ENCODE data around the gene ZNF423.
"Not testable (repeated sequence)": the region's sequence is repeated elsewhere in the genome, so short reads cannot be mapped to it uniquely, and the experiment has no call there.

The ZNF423 gene

DNA sequence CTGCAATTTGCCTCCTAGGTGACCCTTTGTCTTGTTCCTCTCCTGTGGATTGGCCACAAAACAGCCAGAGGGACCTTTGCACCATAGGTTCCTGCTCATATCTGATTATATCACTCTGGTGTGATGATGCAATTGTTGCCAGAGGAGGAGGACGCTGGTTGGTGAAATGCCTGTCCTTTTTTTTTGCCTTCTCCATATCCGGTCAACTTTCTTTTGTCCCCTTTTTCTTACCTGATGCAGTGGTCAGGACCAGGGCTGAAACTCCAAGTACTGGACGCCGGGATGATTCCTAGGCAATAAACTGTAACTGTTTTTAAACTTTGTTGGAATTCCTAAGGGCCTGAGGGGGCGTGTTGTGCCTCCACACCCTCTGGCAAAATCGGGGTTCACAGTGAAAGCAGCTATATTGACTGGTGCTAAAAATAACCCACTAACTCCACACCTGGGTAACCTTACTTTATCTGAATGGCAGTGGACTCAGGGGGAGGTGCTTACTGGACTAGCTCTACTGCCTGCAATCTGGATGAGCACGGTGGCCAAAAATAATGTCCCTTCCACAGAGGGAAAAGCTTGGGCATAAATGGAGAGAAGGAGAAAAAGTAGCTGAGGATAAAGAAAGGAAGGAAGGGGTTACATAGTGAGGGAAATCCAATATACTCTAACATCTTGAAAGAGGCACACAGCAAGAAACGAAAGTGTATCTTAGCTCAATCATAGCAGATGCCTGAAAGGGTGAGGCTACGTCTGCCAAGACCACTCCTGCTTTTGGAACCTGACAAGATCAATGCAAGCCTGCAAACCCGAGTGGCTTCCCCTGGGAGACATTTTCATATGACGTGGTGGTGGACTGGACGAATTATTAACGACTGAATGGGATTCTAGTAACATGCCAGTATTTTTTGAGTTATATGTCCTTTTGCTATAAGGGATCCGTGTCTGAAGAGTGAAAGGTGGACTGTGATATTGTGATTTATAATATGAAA lies 28.4 kb upstream of the ZNF423 start:
- H3K4me3 ChIP-seq (ENCODE audit: low read depth, low read length), result no peak overlapping the region
- H3K36me3 ChIP-seq (ENCODE audit: control insufficient read depth, insufficient read depth, low read length), result no peaks in the 10 kb centered on the region
- H3K9ac ChIP-seq (ENCODE audit: low read depth, low read length), result no peak overlapping the region
- H3K9me3 ChIP-seq (ENCODE audit: control insufficient read depth, insufficient read depth, low read length), result no peaks in the 10 kb centered on the region
- H3K27me3 ChIP-seq (ENCODE audit: control insufficient read depth, insufficient read depth, low read length), result no peaks in the 10 kb centered on the region
- no peaks in the 10 kb centered on the region for H3K4me1 ChIP-seq (ENCODE audit: control insufficient read depth, insufficient read depth, low read length)

DNA sequence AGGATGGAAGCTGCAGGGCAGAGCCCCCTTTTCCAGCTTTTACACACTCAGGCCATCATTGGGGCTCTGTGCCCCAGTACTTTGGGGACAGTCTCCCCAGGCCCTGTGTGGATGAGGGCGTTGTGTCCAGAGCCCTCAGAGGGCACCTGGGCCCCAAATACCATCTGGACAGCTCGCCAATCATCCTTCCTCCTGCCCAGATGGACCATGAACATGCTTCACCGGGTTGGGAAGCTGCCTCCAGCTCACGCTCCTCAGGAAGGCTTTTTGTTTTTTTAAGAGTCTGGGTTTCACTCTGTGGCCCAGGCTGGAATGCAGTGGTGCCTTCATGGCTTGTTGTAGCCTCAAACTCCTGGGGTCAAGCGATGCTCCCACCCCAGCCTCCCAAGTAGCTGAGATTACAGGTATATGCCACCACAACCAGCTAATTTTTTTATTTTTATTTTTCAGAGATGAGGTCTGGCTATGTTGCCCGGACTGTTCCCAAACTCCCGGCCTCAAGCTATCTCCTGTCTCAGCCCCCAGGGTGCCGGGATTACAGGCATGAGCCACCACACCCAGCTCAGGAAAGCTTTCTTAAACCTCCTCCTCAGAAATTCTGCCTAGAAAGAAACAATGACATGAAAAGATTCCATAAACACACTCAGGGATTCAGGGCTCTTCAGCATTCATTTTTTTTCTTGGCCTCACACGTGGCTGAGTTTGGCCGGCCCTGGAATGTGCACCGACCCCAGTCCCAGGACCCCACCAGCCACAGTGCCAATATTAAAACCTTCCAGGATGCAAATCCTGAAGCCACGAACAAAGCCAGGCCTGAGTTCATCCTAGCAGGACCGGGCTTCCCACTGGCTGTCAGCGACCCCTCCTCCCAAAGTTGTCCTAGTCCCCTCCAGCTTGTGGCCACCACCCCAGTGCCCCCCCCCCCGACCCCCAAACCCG lies 27.4 kb upstream of the ZNF423 start:
- H3K9me3 ChIP-seq (ENCODE audit: control insufficient read depth, insufficient read depth, low read length), result no peaks in the 10 kb centered on the region
- no peak overlapping the region for H3K9ac ChIP-seq (ENCODE audit: low read depth, low read length)
- no peak overlapping the region for H3K4me3 ChIP-seq (ENCODE audit: low read depth, low read length)
- H3K4me1 ChIP-seq (ENCODE audit: control insufficient read depth, insufficient read depth, low read length), result no peaks in the 10 kb centered on the region
- H3K27me3 ChIP-seq (ENCODE audit: control insufficient read depth, insufficient read depth, low read length), result no peaks in the 10 kb centered on the region
- no peaks in the 10 kb centered on the region for H3K36me3 ChIP-seq (ENCODE audit: control insufficient read depth, insufficient read depth, low read length)

DNA sequence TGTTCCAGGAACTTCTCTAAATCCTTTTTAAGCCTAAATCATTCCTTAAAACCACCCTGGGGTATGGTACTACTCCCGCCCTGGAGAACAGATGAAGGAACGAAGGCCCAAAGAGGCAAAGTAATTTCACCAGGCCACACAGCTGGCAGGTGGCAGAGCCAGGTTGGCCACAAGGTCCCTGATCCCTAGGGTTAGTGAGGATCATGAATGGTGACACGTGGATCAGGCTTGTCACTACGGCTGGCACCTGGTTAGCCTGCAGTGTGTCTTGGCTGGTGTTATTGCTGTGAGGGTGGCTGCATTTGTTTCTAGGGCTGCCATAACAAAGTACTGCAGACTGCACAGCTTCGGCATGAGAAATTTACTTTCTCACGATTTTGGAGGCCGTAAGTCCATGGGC lies 26.0 kb upstream of the ZNF423 start:
- H3K36me3 ChIP-seq (ENCODE audit: control insufficient read depth, insufficient read depth, low read length), result no peaks in the 10 kb centered on the region
- H3K9ac ChIP-seq (ENCODE audit: low read depth, low read length), result no peak overlapping the region
- no peaks in the 10 kb centered on the region for H3K27me3 ChIP-seq (ENCODE audit: control insufficient read depth, insufficient read depth, low read length)
- H3K4me3 ChIP-seq (ENCODE audit: low read depth, low read length), result no peak overlapping the region
- no peaks in the 10 kb centered on the region for H3K9me3 ChIP-seq (ENCODE audit: control insufficient read depth, insufficient read depth, low read length)
- H3K4me1 ChIP-seq (ENCODE audit: control insufficient read depth, insufficient read depth, low read length), result no peaks in the 10 kb centered on the region

DNA sequence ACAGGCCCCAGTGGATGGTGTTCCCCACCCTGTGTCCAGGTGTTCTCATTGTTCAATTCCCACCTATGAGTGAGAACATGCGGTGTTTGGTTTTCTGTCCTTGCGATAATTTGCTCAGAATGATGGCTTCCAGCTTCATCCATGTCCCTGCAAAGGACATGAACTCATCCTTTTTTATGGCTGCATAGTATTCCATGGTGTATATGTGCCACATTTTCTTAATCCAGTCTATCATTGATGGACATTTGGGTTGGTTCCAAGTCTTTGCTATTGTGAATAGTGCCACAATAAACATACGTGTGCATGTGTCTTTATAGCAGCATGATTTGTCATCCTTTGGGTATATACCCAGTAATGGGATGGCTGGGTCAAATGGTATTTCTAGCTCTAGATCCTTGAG lies 22.6 kb upstream of the ZNF423 start:
- H3K36me3 ChIP-seq (ENCODE audit: control insufficient read depth, insufficient read depth, low read length); H3K4me3 ChIP-seq (ENCODE audit: low read depth, low read length); H3K9ac ChIP-seq (ENCODE audit: low read depth, low read length); H3K9me3 ChIP-seq (ENCODE audit: control insufficient read depth, insufficient read depth, low read length); H3K4me1 ChIP-seq (ENCODE audit: control insufficient read depth, insufficient read depth, low read length); H3K27me3 ChIP-seq (ENCODE audit: control insufficient read depth, insufficient read depth, low read length): not testable (repeated sequence)

DNA sequence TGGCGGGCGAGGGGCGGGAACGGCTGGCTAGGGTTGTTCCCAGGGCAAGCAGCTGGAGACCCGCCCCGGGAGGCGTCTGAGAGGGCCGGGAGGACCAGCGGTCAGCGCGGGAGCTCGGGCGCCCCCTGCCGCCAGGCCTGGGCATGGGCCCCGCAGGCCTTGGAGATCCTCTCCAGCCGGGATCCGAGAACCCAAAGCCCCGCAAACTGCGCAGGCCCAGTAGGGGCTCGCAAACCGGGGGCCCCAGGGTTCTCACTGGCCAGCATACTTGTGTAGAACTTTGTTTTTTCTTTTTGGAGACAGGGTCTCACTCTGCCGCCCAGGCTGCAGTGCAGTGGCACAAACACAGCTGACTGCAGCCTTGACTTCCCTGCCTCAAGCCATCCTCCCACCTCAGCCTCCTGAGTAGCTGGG lies 20.8 kb upstream of the ZNF423 start:
- H3K27me3 ChIP-seq (ENCODE audit: control insufficient read depth, insufficient read depth, low read length), result peaks cover 5% of the 10 kb centered on the region
- peaks cover 6% of the 10 kb centered on the region for H3K4me1 ChIP-seq (ENCODE audit: control insufficient read depth, insufficient read depth, low read length)
- no peaks in the 10 kb centered on the region for H3K9me3 ChIP-seq (ENCODE audit: control insufficient read depth, insufficient read depth, low read length)
- no peak overlapping the region for H3K9ac ChIP-seq (ENCODE audit: low read depth, low read length)
- H3K36me3 ChIP-seq (ENCODE audit: control insufficient read depth, insufficient read depth, low read length), result no peaks in the 10 kb centered on the region
- peak overlapping the region; percentile 48 for H3K4me3 ChIP-seq (ENCODE audit: low read depth, low read length)

DNA sequence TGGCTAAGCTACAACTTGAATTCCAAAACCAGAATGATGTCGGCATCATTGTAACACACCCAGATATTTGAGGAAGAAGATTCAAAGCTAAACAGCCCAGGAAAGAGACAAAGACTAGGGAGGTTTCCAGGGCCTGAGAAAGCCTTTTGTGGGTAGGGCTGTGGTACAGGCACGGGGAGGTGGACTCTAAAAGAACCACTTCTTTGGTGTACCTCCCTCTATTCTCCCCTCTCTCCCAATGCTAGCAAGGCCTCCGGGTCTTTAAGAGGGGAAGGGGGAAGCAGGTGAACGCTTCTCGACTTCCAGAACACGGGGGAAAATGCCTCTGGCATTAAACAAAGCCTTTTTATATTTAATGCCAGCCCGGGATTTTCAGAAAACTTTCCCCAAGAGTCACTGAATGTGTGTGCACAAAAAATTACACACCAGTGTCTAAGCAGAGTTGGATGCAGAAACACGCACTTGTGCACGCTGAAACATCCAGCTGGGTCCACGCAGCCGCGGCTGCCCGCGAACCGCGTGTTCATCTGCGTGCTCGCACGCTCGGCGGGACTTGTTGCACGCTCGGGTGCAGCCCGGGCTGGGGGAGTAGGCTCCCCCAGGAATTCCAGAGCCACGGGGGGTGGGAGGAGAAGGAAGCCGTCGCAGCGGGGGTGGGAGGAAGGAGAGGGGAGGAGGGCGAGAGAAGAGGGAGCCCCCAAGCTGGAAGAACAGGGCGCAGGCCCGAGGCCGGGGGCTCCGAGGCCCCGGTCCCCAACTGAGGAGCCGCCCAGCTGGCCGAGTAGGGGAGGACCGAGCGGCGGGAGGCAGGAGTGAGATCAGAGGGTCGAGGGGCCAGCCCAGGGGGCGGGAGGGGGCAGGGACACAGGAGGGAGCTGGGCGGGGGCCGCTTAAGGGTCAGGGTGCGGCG lies 20.1 kb upstream of the ZNF423 start:
- Histone ChIP-seq H3K4me3 (ENCODE audit: low read depth, low read length) (peak overlapping the region; percentile 48), H3K36me3 (ENCODE audit: control insufficient read depth, insufficient read depth, low read length) (no peaks in the 10 kb centered on the region), H3K9me3 (ENCODE audit: control insufficient read depth, insufficient read depth, low read length) (no peaks in the 10 kb centered on the region), H3K27me3 (ENCODE audit: control insufficient read depth, insufficient read depth, low read length) (peaks cover 5% of the 10 kb centered on the region), H3K9ac (ENCODE audit: low read depth, low read length) (no peak overlapping the region), H3K4me1 (ENCODE audit: control insufficient read depth, insufficient read depth, low read length) (peaks cover 6% of the 10 kb centered on the region)

DNA sequence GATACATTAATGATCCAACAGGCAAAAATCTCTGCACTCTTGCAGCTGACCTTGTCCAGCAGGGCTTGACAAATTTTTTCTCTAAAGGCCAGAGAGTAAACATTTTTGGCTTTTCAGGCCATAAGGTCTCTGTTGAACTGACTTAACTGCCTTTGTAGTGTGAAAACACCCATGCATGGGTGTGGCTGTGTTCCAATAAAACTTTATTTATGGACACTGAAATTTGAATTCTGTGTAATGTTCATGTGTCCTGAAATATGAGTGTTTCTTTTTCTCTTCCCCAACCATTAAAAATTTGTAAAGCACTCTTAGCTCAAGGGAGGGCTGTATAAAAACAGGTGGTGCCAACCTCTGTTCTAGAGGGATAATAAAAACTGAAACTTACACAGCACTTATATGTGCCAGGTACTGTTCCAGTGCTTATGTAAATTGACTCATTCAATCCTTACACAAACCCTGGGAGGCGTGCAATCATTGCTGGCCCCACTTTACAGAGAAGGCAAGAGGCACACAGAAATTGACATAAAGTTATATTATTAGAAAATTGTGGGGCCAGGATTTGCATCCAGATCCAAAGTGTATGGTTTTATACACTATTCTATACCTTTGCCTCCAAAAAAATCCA lies 18.8 kb upstream of the ZNF423 start:
- H3K36me3 ChIP-seq (ENCODE audit: control insufficient read depth, insufficient read depth, low read length), result no peaks in the 10 kb centered on the region

DNA sequence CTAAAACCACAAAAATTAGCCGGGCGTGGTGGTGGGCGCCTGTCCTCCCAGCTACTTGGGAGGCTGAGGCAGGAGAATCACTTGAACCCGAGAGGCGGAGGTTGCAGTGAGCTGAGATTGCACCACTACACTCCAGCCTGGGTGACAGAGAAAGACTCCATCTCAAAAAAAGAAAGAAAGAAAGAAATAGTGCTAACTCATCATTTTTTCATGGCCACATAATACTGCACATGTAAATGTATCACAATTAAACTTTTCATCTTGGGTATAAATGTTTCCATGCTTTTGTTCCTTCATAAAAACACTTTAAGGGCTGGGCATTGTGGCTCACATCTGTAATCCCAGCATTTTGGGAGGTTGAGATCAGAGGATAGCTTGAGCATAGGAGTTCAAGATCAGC lies 15.9 kb upstream of the ZNF423 start:
- peaks cover 11% of the 10 kb centered on the region for H3K4me1 ChIP-seq (ENCODE audit: control insufficient read depth, insufficient read depth, low read length)
- H3K36me3 ChIP-seq (ENCODE audit: control insufficient read depth, insufficient read depth, low read length); H3K4me3 ChIP-seq (ENCODE audit: low read depth, low read length); H3K27me3 ChIP-seq (ENCODE audit: control insufficient read depth, insufficient read depth, low read length); H3K9ac ChIP-seq (ENCODE audit: low read depth, low read length); H3K9me3 ChIP-seq (ENCODE audit: control insufficient read depth, insufficient read depth, low read length): not testable (repeated sequence)

More for the DNA sequence above, 18.8 kb upstream of the ZNF423 start:
- Histone ChIP-seq H3K9ac (ENCODE audit: low read depth, low read length) (no peak overlapping the region), H3K4me3 (ENCODE audit: low read depth, low read length) (no peak overlapping the region), H3K27me3 (ENCODE audit: control insufficient read depth, insufficient read depth, low read length) (peaks cover 5% of the 10 kb centered on the region), H3K9me3 (ENCODE audit: control insufficient read depth, insufficient read depth, low read length) (no peaks in the 10 kb centered on the region), H3K4me1 (ENCODE audit: control insufficient read depth, insufficient read depth, low read length) (peaks cover 6% of the 10 kb centered on the region)

DNA sequence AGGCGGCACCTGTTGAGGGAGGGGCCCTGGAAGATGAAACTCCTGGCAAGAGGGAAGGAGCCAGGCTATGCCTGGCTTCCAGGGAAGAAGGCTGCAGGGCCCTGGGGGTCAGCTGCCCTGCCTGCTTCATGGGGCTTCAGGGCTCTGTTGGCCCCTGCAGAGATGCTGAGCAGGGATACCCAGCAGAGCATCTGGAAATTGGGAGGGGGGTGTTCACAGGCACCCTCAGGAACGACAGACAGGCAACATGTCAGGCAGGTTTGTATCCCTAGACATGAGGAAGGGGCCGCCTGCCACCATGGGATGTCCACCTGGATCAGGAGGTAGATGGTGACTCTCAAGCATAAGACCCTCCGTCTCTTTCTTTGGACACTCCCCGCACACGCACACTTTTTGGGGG lies 13.8 kb upstream of the ZNF423 start:
- Histone ChIP-seq H3K9ac (ENCODE audit: low read depth, low read length) (no peak overlapping the region), H3K4me1 (ENCODE audit: control insufficient read depth, insufficient read depth, low read length) (peaks cover 5% of the 10 kb centered on the region), H3K27me3 (ENCODE audit: control insufficient read depth, insufficient read depth, low read length) (peaks cover 4% of the 10 kb centered on the region), H3K36me3 (ENCODE audit: control insufficient read depth, insufficient read depth, low read length) (no peaks in the 10 kb centered on the region), H3K9me3 (ENCODE audit: control insufficient read depth, insufficient read depth, low read length) (no peaks in the 10 kb centered on the region), H3K4me3 (ENCODE audit: low read depth, low read length) (no peak overlapping the region)

DNA sequence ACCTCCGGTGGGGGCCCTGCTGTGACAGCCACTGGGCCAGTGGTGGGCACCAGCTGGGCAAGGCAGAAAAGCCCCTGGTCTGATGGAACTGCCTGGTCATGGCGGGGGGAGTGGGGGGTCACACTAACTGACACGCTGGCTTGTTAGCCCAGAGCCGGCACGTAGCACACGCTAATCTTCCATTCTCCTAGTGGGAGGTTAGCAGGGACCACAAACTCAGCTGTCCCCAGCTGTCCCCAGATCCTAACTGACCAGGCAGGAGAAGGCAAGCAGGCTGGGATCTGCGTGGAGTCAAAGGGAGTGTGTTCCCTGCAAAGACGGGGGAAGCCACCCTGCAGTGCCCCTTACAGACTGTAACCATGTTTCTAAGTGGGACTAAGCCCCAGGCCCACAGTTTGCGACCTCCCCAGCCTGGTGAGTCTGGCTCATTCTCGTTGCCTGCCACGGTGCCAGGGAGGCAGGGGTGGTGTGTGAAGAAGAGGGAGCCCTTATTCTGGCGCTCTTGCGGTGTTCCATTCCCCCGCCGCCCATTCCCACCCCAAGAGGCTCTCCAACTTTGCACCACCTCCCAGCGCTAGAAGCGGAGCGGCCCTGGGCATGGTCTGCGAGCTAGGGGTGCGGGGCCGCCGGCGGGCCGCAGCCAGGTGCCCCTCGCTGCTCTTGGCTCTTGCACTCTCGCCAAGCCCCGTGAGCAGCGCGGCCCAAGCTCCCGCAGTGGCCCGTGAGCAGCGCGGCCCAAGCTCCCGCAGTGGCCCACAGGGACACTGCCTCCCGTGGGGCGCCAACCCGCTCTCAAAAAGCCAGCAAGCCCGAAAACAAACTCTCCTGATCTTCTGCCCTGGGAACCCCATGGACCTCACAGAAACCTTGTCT lies 12.1 kb upstream of the ZNF423 start:
- no peak overlapping the region for H3K9ac ChIP-seq (ENCODE audit: low read depth, low read length)
- H3K27me3 ChIP-seq (ENCODE audit: control insufficient read depth, insufficient read depth, low read length), result peaks cover 2% of the 10 kb centered on the region
- H3K4me1 ChIP-seq (ENCODE audit: control insufficient read depth, insufficient read depth, low read length), result peaks cover 5% of the 10 kb centered on the region
- no peaks in the 10 kb centered on the region for H3K9me3 ChIP-seq (ENCODE audit: control insufficient read depth, insufficient read depth, low read length)
- no peaks in the 10 kb centered on the region for H3K36me3 ChIP-seq (ENCODE audit: control insufficient read depth, insufficient read depth, low read length)
- H3K4me3 ChIP-seq (ENCODE audit: low read depth, low read length), result no peak overlapping the region
